ENCODE data around the gene DCAF12.

- TF ChIP-seq CTCF (IDR thresholded peaks at IDR 0.05) = no peak
- TF ChIP-seq EZH2 (IDR thresholded peaks at IDR 0.05) = no peak
Measured at GRCh38 chr9:34139477-34140146, 13.1 kb upstream of the DCAF12 start.
